Body of pancreas (tissue), 4 donors: ENCODE data around the gene PCCA. TPM values are rescaled to one million over a fixed set of nuclear protein-coding genes. Genes with fewer than 3 reads are reported as not detected.

Source experiments
- ATAC-seq: fragments of 150-250 bp; one replicate; pipeline ENCODE4 v1.9.1; 2016
- DNase-seq, 4 donors: peaks; one replicate each; pipeline ENCODE4 v3.0.0-alpha.2; 2019
- H3K27ac ChIP-seq, 4 donors: fragments of 200-600 bp; sonication (generic); 1 replicate in 3 of 4; 2 replicates in 1 of 4; pipeline versions ENCODE4 v1.5.1 to v1.6.1; 2016 to 2019; ENCODE audit warnings: mild to moderate bottlenecking in 1 of 4, mixed read lengths in 1 of 4, moderate library complexity in 1 of 4
- H3K27me3 ChIP-seq, 2 donors: fragments of 200-600 bp; sonication (generic); one replicate each; pipeline ENCODE4 v1.6.0; 2016; ENCODE audit warnings: mild to moderate bottlenecking in 1 of 2
- H3K36me3 ChIP-seq, 2 donors: fragments of 200-600 bp; sonication (generic); replicated peaks in 1 of 2; 2 replicates each; pipeline ENCODE4 v1.5.1; 2016; ENCODE audit warnings: low read depth in 2 of 2; ENCODE audit not compliant: insufficient read depth in 1 of 2
- H3K4me1 ChIP-seq: fragments of 200-600 bp; sonication (generic); one replicate; pipeline ENCODE4 v1.6.0; 2016
- H3K4me3 ChIP-seq, 2 donors: fragments of 200-600 bp; sonication (generic); 1 replicate in 1 of 2; 2 replicates in 1 of 2; pipeline ENCODE4 v1.5.1; 2016 to 2019
- H3K9me3 ChIP-seq, 3 donors: fragments of 200-600 bp; sonication (generic); 1 replicate in 2 of 3; 2 replicates in 1 of 3; pipeline ENCODE4 v1.5.1; 2016
- CTCF ChIP-seq, 7 experiments: fragments of 450-650 bp in 4 of 7; fragments of 200-600 bp in 3 of 7; sonication (generic) in 3 of 7; IDR thresholded peaks; one replicate each; pipeline ENCODE4 v1.5.1; 2016 to 2019; ENCODE audit warnings: antibody characterized with exemption in 7 of 7
- POLR2A ChIP-seq, 3 donors: fragments of 450-650 bp; IDR thresholded peaks; one replicate each; pipeline ENCODE4 v1.6.1; 2016; ENCODE audit warnings: antibody characterized with exemption in 3 of 3, mild to moderate bottlenecking in 2 of 3
- WGBS, 2 donors: methylation state at CpG; one replicate each; pipeline ENCODE4 v1.1.5; 2017; 5-methylcytosine and 5-hydroxymethylcytosine counted together
- intact Hi-C: fragments of 100-400 bp; cut with DNase I; formaldehyde crosslinking; loops from one replicate; pipeline ENCODE4 v1.15.1; 2023
- total RNA-seq, 2 donors: library from RNA; depleted of rRNA; stranded (reverse); fragments of >200 nt; gene quantifications; one replicate each; pipeline ENCODE4 v1.1.0, GENCODE V29; 2016

The PCCA gene
- total RNA-seq, 2 donors from 2014 or later: 45.2 to 46.2 TPM

- Histone ChIP-seq H3K27ac (no peak overlapping the region), H3K4me1 (peaks cover 24% of the 10 kb centered on the region), H3K27me3 (no peaks in the 10 kb centered on the region), H3K9me3 (no peaks in the 10 kb centered on the region), H3K36me3 (no peaks in the 10 kb centered on the region), H3K4me3 (no peak overlapping the region)
- 86 to 88% methylated on average over 6 of the region's 6 CpGs for WGBS, 2 donors
- TF ChIP-seq CTCF (IDR thresholded peaks at IDR 0.05): no peak
- TF ChIP-seq POLR2A (IDR thresholded peaks at IDR 0.05): no peak
- intact Hi-C loops: no loop called here
- ATAC-seq (no peak), DNase-seq (no peak)
These were observed 42.1 kb downstream of the PCCA start for GRCh38 chr13:100130930-100131511.

- Histone ChIP-seq H3K36me3 (no peaks in the 10 kb centered on the region), H3K27ac (no peak overlapping the region), H3K27me3 (no peaks in the 10 kb centered on the region), H3K4me1 (peaks cover 24% of the 10 kb centered on the region), H3K4me3 (no peak overlapping the region), H3K9me3 (no peaks in the 10 kb centered on the region)
- WGBS, 2 donors: 69 to 72% methylated on average over 3 of the region's 3 CpGs
- TF ChIP-seq POLR2A (IDR thresholded peaks at IDR 0.05) (no peak), CTCF (IDR thresholded peaks at IDR 0.05) (no peak)
- ATAC-seq: no peak
- DNase-seq: no peak
- intact Hi-C loops: no loop called here
These were observed 43.1 kb downstream of the PCCA start for GRCh38 chr13:100131863-100132574.

GRCh38 chr13:100138859-100139491 lies 50.1 kb downstream of the PCCA start:
- DNase-seq: no peak
- H3K4me1 ChIP-seq: peaks cover 4% of the 10 kb centered on the region
- H3K27ac ChIP-seq: no peak overlapping the region
- no peaks in the 10 kb centered on the region for H3K27me3 ChIP-seq
- H3K4me3 ChIP-seq: no peak overlapping the region
- intact Hi-C loops: no loop called here
- ATAC-seq: no peak
- TF ChIP-seq POLR2A (IDR thresholded peaks at IDR 0.05) (no peak), CTCF (IDR thresholded peaks at IDR 0.05) (no peak)
- H3K36me3 ChIP-seq: no peaks in the 10 kb centered on the region
- WGBS, 2 donors: 94 to 100% methylated on average over 1 of the region's 1 CpG
- H3K9me3 ChIP-seq: no peaks in the 10 kb centered on the region

- Histone ChIP-seq H3K4me3 (no peak overlapping the region), H3K27ac (no peak overlapping the region), H3K27me3 (no peaks in the 10 kb centered on the region), H3K4me1 (peaks cover 4% of the 10 kb centered on the region), H3K36me3 (no peaks in the 10 kb centered on the region), H3K9me3 (no peaks in the 10 kb centered on the region)
- DNase-seq (no peak), ATAC-seq (no peak)
- intact Hi-C loops: no loop called here
- no peak for TF ChIP-seq CTCF (IDR thresholded peaks at IDR 0.05)
- TF ChIP-seq POLR2A (IDR thresholded peaks at IDR 0.05): no peak
- WGBS, 2 donors: 100% methylated on average over 1 of the region's 1 CpG
These were observed 50.9 kb downstream of the PCCA start for GRCh38 chr13:100139817-100140216.
